ENCODE measurements around the gene QPRT.
"Not testable (repeated sequence)": the region's sequence is repeated elsewhere in the genome, so short reads cannot be mapped to it uniquely, and the experiment has no call there.

- not testable (repeated sequence) for TF ChIP-seq POLR2AphosphoS5, CTCF, POLR2A, EP300 (IDR thresholded peaks at IDR 0.05)
Observed at GRCh38 chr16:29638751-29639150, 40.2 kb upstream of the QPRT start.

Data from sigmoid colon (tissue), 4 donors.